Fibroblast of skin of left quadriceps (primary cell): ENCODE measurements around the gene ACTRT1.

Experiments used
- DNase-seq, 2 experiments: peaks; one replicate each; pipeline ENCODE4 v3.0.0-alpha.2; 2013; ENCODE audit warnings: low read depth in 2 of 2

The ACTRT1 gene

DNA sequence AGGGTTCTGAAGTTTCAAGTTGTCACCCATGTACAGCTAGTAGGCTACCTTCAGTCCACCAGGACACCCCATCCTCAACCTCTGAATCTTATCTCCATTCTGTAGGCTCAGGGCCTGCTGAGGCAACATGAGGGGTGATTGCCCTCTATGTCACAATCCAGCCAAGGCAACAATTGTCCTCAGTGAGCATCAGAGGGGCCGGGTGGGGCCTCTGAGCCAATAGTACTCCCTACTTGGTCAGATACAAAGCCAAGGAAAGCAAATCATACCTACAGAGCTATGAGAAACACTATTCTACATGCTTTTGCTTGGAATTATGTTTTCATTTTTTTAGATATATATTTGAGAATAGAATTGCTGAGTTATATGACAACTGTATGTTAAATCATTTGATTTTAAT is at the start of gene ACTRT1:
TSS of gene ACTRT1 (minus strand) at position 101 of the 400 bp plus-strand sequence. CDS start 197 bp downstream, outside the sequence.
- DNase-seq, result no peak

DNA sequence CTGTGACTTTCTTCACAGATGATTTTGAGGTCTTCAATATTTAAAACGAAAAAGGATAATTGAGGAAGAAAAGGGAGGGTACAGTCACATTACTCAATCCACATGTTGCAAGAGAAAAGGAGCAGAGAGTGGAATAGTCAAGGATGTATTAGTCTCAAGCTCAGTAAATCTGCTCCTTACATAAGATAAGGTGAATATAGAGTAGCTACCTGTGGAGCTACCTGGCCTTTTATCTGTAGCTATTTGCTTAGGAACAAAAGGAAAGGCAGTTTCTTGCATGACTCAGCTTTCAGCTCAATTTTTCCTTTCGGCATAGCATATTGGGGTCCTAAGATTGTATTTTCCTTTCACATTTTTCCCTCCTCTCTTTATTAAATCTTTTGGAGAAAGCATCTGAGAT is 26.3 kb upstream of the ACTRT1 start:
- DNase-seq, result no peak

GRCh38 chrX:128057421-128057820 is 5.2 kb upstream of the ACTRT1 start:
- no peak for DNase-seq

- DNase-seq, result no peak
These were observed 677 bp downstream of the ACTRT1 start for GRCh38 chrX:128051526-128051925.

DNA sequence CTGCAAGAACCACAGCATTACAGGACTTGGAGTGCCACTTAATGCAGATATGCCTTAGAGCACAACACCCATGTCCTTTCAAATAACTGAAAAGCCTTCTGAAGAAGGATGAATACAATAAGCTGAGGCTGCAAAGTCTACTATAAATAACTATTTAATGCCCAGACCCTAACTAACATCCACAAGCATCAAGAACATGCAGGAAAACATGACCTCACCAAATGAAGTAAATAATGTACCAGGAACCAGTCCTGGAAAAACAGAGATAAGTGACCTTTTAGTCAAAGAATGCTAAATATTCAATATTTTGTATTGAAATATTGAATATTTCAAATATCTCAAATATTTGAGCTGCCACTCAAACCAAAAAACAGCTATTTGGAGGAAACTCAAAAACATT is 16.9 kb downstream of the ACTRT1 start:
- DNase-seq, result no peak

DNA sequence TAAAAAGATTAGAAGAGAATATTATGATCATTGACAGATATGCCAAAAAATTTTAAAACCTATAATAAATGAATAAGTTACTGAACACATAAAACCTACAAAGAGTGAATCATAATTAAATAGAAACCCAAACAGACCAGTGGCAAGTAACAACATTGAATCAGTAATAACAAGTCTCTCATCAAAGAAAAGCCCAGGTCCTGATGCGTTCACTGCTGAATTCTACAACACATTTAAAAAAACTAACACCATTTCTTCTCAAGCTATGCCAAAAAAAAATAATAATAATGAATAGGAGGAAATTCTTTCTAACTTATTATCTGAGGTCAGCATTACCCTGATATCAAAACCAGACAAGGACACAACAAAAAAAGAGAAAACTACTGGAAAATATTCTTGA is 30.6 kb downstream of the ACTRT1 start:
- DNase-seq, result no peak

DNA sequence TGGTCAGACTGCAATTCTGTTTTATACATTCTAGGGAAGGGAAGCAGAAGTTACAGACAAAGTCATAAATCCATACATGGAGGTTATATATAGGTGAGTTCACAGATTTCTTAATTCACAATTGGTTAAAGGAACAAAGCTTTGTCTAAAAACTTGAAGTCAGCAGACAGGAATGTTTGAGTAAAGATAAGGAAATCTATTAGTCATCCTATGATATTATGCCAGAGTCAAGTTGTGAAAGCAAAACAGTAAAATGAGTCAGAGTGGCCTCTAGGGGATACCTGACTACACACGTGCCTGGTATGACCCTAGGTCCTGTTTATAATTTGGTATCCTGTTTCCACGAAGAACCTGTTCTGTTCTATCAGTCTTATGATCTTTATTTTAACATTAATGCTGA is 31.5 kb downstream of the ACTRT1 start:
- DNase-seq, result peak in 1 of 2 experiments; percentile 4

DNA sequence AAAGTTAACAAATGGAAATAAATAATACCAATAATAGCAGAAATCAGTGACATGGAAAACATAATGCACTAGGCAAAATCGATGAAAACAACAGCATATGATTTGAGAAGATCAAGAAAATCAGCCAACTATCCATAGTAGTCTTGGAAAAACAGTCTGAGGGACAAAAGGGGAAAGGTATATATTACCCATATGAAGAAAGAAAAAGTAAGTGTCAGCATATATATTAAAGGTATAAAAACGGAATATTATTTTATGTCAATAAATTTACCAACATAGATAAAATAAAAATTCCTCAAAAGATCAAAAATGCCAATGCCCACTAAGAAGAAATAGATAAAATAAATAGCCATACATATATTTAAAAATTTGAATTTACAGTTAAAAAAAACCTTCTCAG is 33.0 kb downstream of the ACTRT1 start:
- no peak for DNase-seq

DNA sequence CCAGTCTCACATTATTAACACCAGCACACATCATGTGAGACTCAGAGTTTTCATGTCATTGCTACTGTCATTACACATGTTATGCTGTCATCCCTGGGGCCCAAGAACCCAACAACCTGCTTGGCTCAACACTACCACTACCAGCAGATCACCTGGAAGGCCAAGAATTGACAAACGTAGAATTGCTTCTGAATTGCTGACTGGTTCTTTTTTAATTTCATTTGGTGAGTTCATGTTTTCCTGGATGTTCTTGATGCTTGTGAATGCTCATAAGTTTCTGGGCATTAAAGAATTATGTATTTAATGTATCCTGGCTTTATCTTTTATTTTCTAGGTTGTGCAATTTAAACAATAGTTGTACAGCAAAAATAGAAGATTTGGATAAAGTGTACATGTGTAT is 40.2 kb downstream of the ACTRT1 start:
- no peak for DNase-seq

GRCh38 chrX:128007882-128008281 is 44.3 kb downstream of the ACTRT1 start:
- no peak for DNase-seq
